ENCODE data around the gene NEUROD2.

- TF ChIP-seq POLR2A (IDR thresholded peaks at IDR 0.05; ENCODE audit: low read depth, low read length), result no peak
- TF ChIP-seq CTCF (IDR thresholded peaks at IDR 0.05; ENCODE audit: extremely low read depth in 1 of 2, insufficient read depth in 1 of 2, low read depth in 1 of 2, low read length in 2 of 2), result no peak
- no peak for TF ChIP-seq GATA2 (IDR thresholded peaks at IDR 0.05; ENCODE audit: insufficient read depth, insufficient read length, low read depth, low read length)
- no peak for TF ChIP-seq MYC (IDR thresholded peaks at IDR 0.05; ENCODE audit: low read depth, low read length)
These were observed 44.3 kb upstream of the NEUROD2 start for GRCh38 chr17:39651923-39652586.

Measured in endothelial cell of umbilical vein (primary cell).